HG02610 (cell line): ENCODE results near the gene PHLDA1.

Experiments
- ATAC-seq: cut with Tn5 transposase; IDR thresholded peaks from one replicate; pipeline ENCODE4 v1.9.1; 2021; ENCODE audit warnings: mild to moderate bottlenecking, moderate library complexity; ENCODE audit not compliant: unreplicated experiment

The PHLDA1 gene

GRCh38 chr12:76031414-76032042 lies at the start of gene PHLDA1:
Gene PHLDA1 (minus strand): TSS chr12:76031776.
- peak; percentile 85 for ATAC-seq

GRCh38 chr12:76080729-76081415 lies 49.3 kb upstream of the PHLDA1 start:
- no peak for ATAC-seq

- no peak for ATAC-seq
Observed at GRCh38 chr12:76080017-76080728, 48.6 kb upstream of the PHLDA1 start.

- no peak for ATAC-seq
Observed at GRCh38 chr12:76078748-76079147, 47.2 kb upstream of the PHLDA1 start.

- ATAC-seq = no peak
Observed at GRCh38 chr12:76075448-76075847, 43.9 kb upstream of the PHLDA1 start.

- ATAC-seq = peak; percentile 50
Observed at GRCh38 chr12:76074701-76075336, 43.2 kb upstream of the PHLDA1 start.

GRCh38 chr12:76073561-76073960 lies 42.0 kb upstream of the PHLDA1 start:
- no peak for ATAC-seq

- ATAC-seq = no peak
Observed at GRCh38 chr12:76072568-76072967, 41.0 kb upstream of the PHLDA1 start.

GRCh38 chr12:76069339-76069738 lies 37.8 kb upstream of the PHLDA1 start:
- ATAC-seq = no peak

GRCh38 chr12:76065917-76066316 lies 34.3 kb upstream of the PHLDA1 start:
- no peak for ATAC-seq

- no peak for ATAC-seq
Observed at GRCh38 chr12:76064904-76065303, 33.3 kb upstream of the PHLDA1 start.

- ATAC-seq = peak; percentile 51
Observed at GRCh38 chr12:76060111-76060510, 28.5 kb upstream of the PHLDA1 start.

- ATAC-seq = no peak
Observed at GRCh38 chr12:76057326-76057725, 25.8 kb upstream of the PHLDA1 start.

- ATAC-seq = no peak
Observed at GRCh38 chr12:76055393-76055792, 23.8 kb upstream of the PHLDA1 start.

GRCh38 chr12:76049575-76050251 lies 18.1 kb upstream of the PHLDA1 start:
- ATAC-seq = no peak

GRCh38 chr12:76047742-76048141 lies 16.2 kb upstream of the PHLDA1 start:
- no peak for ATAC-seq

- ATAC-seq = no peak
Observed at GRCh38 chr12:76047060-76047459, 15.5 kb upstream of the PHLDA1 start.

- ATAC-seq = no peak
Observed at GRCh38 chr12:76043377-76043776, 11.8 kb upstream of the PHLDA1 start.

- no peak for ATAC-seq
Observed at GRCh38 chr12:76042147-76042546, 10.6 kb upstream of the PHLDA1 start.

- no peak for ATAC-seq
Observed at GRCh38 chr12:76041406-76041805, 9.8 kb upstream of the PHLDA1 start.

- no peak for ATAC-seq
Observed at GRCh38 chr12:76040461-76040860, 8.9 kb upstream of the PHLDA1 start.
